Liver (tissue), 9 donors: Measurements from ENCODE around the gene HENMT1. TPM values are rescaled to one million over a fixed set of nuclear protein-coding genes. Genes with fewer than 3 reads are reported as not detected.

Experiments used
- DNase-seq: peaks from one replicate; pipeline ENCODE4 v3.0.0-alpha.2; 2017; ENCODE audit warnings: low spot score
- H3K27ac ChIP-seq, 2 donors: one replicate each; pipeline ENCODE4 v1.7.0; 2013; ENCODE audit warnings: inconsistent platforms in 2 of 2, low read length in 2 of 2, control low read depth in 1 of 2, low read depth in 1 of 2, mild to moderate bottlenecking in 1 of 2
- H3K27me3 ChIP-seq, 4 donors: one replicate each; pipeline versions ENCODE4 v1.6.1 to v1.7.0; 2013; ENCODE audit warnings: low read length in 3 of 4, inconsistent platforms in 1 of 4, mild to moderate bottlenecking in 1 of 4, moderate library complexity in 1 of 4; ENCODE audit not compliant: control insufficient read depth in 4 of 4, insufficient read depth in 4 of 4
- H3K36me3 ChIP-seq, 4 donors: one replicate each; pipeline versions ENCODE4 v1.6.1 to v1.7.0; 2013; ENCODE audit warnings: low read length in 3 of 4, mild to moderate bottlenecking in 3 of 4, low read depth in 1 of 4, moderate library complexity in 1 of 4; ENCODE audit not compliant: control insufficient read depth in 4 of 4, insufficient read depth in 3 of 4
- H3K4me1 ChIP-seq, 4 donors: one replicate each; pipeline versions ENCODE4 v1.6.1 to v1.7.0; 2013; ENCODE audit warnings: low read length in 3 of 4, mild to moderate bottlenecking in 3 of 4, moderate library complexity in 1 of 4; ENCODE audit not compliant: control insufficient read depth in 4 of 4, insufficient read depth in 4 of 4
- H3K4me3 ChIP-seq, 3 donors: one replicate each; pipeline versions ENCODE4 v1.6.1 to v1.7.0; 2013; ENCODE audit warnings: low read length in 3 of 3, control low read depth in 1 of 3, low read depth in 1 of 3, mild to moderate bottlenecking in 1 of 3
- H3K9ac ChIP-seq, 2 donors: one replicate each; pipeline ENCODE4 v1.7.0; 2013; ENCODE audit warnings: low read length in 2 of 2, mild to moderate bottlenecking in 2 of 2, moderate library complexity in 2 of 2, control low read depth in 1 of 2, low read depth in 1 of 2
- H3K9me3 ChIP-seq, 4 donors: one replicate each; pipeline versions ENCODE4 v1.6.1 to v1.7.0; 2013; ENCODE audit warnings: low read length in 3 of 4; ENCODE audit not compliant: control insufficient read depth in 4 of 4
- EGR1 ChIP-seq, 2 donors: IDR thresholded peaks; 2 replicates each; pipeline ENCODE4 v1.6.1; 2016 to 2018; ENCODE audit warnings: antibody characterized with exemption in 2 of 2, low read depth in 2 of 2
- FOXA1 ChIP-seq: IDR thresholded peaks from 2 replicates; pipeline ENCODE4 v1.6.1; 2016; ENCODE audit warnings: antibody characterized with exemption
- GABPA ChIP-seq, 2 donors: IDR thresholded peaks in 1 of 2; conservative IDR thresholded peaks in 1 of 2; 2 replicates each; pipeline ENCODE4 v1.6.1; 2016; ENCODE audit warnings: antibody characterized with exemption in 2 of 2, mild to moderate bottlenecking in 1 of 2, moderate library complexity in 1 of 2
- HNF4A ChIP-seq, 2 donors: conservative IDR thresholded peaks; 2 replicates each; pipeline ENCODE4 v1.6.1; 2016; ENCODE audit warnings: antibody characterized with exemption in 2 of 2, mild to moderate bottlenecking in 2 of 2
- HNF4G ChIP-seq: IDR thresholded peaks from 2 replicates; pipeline ENCODE4 v1.6.1; 2016; ENCODE audit warnings: antibody characterized with exemption
- JUND ChIP-seq, 2 donors: IDR thresholded peaks; 2 replicates each; pipeline ENCODE4 v1.6.1; 2016; ENCODE audit warnings: antibody characterized with exemption in 2 of 2
- NR2F2 ChIP-seq: IDR thresholded peaks from 2 replicates; pipeline ENCODE4 v1.6.1; 2016; ENCODE audit warnings: antibody characterized with exemption
- RAD21 ChIP-seq, 2 donors: IDR thresholded peaks; 2 replicates each; pipeline ENCODE4 v1.6.1; 2016; ENCODE audit warnings: antibody characterized with exemption in 2 of 2, mild to moderate bottlenecking in 2 of 2
- RXRA ChIP-seq, 2 donors: IDR thresholded peaks; 2 replicates each; pipeline ENCODE4 v1.6.1; 2017 to 2018; ENCODE audit warnings: antibody characterized with exemption in 2 of 2, mild to moderate bottlenecking in 1 of 2
- SP1 ChIP-seq: IDR thresholded peaks from 2 replicates; pipeline ENCODE4 v1.6.1; 2018; ENCODE audit warnings: antibody characterized with exemption, mild to moderate bottlenecking
- YY1 ChIP-seq: IDR thresholded peaks from 2 replicates; pipeline ENCODE4 v1.6.1; 2016; ENCODE audit warnings: antibody characterized with exemption, mild to moderate bottlenecking
- WGBS: extraction: QIAGEN DNeasy Blood & Tissue Kit; methylation state at CpG from one replicate; pipeline ENCODE4 v1.1.7; 2013; 5-methylcytosine and 5-hydroxymethylcytosine counted together
- polyA plus RNA-seq, 2 donors: library from polyadenylated mRNA; stranded (reverse) in 1 of 2; unstranded in 1 of 2; fragments of 200-250 nt in 1 of 2; fragments of >200 nt in 1 of 2; fragmentation: Nextera tagmentation in 1 of 2; extraction: Ambion mirVana in 1 of 2; gene quantifications; one replicate each; pipeline versions ENCODE4 v1.2.1 to v1.2.3, GENCODE V29; 2013 to 2015
- total RNA-seq, 2 donors: library from RNA; depleted of rRNA; stranded (reverse); fragments of >200 nt; gene quantifications; one replicate each; pipeline ENCODE4 v1.2.3, GENCODE V29; 2014
- TF ChIP-seq, protein P1 (sequence below): IDR thresholded peaks from 2 replicates; pipeline ENCODE4 v1.6.1; 2016; ENCODE audit warnings: antibody characterized with exemption
- TF ChIP-seq, protein P2 (sequence below): fragments of 150-350 bp; IDR thresholded peaks from 2 replicates; pipeline ENCODE4 v1.5.1; 2017; ENCODE audit warnings: improper control_type of control experiment, low read depth, low read length; ENCODE audit not compliant: missing input control
- TF ChIP-seq, protein P3 (sequence below): IDR thresholded peaks from 2 replicates; pipeline ENCODE4 v1.6.1; 2016; ENCODE audit warnings: antibody characterized with exemption
- TF ChIP-seq, protein P4 (sequence below): IDR thresholded peaks from 2 replicates; pipeline ENCODE4 v1.6.1; 2016; ENCODE audit warnings: antibody characterized with exemption
- TF ChIP-seq, protein P5 (sequence below): IDR thresholded peaks from 2 replicates; pipeline ENCODE4 v1.6.1; 2016; ENCODE audit warnings: antibody characterized with exemption, mild to moderate bottlenecking
- donor health status: healthy.
- donor health status: healthy.
- donor health status: healthy.
- donor health status: healthy.
- donor health status: healthy.

The HENMT1 gene
- total and polyA plus RNA-seq, 4 donors: 0.87 to 7.3 (median 1.1) TPM

DNA sequence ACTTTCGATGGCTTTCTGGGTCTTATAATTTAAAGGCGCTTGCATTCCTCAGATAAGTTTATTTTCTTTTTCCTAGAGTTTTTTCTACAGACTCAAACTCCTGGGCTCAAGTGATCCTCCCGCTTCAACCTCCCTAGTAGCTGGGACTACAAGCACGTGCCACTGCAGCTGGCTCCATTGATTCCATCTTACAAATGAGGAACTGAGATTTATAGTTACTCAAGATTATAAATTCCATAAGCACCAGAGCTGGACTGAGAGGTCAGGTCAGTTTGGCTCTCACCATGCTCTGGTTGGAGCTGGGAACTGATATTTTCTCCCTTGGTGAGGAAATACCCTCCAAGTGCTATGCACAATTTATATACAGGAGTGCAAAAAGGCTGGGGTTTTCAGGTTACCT is 17.8 kb upstream of the HENMT1 start:
- H3K27me3 ChIP-seq: peaks cover 0 to 3% (median 0%) of the 10 kb centered on the region in 4 donors
- WGBS: 92% methylated on average over 4 of the region's 4 CpGs
- no peak for DNase-seq
- TF ChIP-seq RAD21 (IDR thresholded peaks at IDR 0.05) (no peak), GABPA (IDR thresholded peaks at IDR 0.05 in 1 of 2, conservative IDR thresholded peaks at IDR 0.05 in 1 of 2) (no peak), EGR1 (IDR thresholded peaks at IDR 0.05; ENCODE audit: low read depth in 2 of 2) (no peak), RXRA (IDR thresholded peaks at IDR 0.05) (no peak), HNF4G (no peak)
- H3K4me1 ChIP-seq: no peaks in the 10 kb centered on the region
- H3K9ac ChIP-seq: no peak overlapping the region
- no peak overlapping the region for H3K27ac ChIP-seq
- no peak overlapping the region for H3K4me3 ChIP-seq
- H3K9me3 ChIP-seq: no peaks in the 10 kb centered on the region
- no peaks in the 10 kb centered on the region for H3K36me3 ChIP-seq

DNA sequence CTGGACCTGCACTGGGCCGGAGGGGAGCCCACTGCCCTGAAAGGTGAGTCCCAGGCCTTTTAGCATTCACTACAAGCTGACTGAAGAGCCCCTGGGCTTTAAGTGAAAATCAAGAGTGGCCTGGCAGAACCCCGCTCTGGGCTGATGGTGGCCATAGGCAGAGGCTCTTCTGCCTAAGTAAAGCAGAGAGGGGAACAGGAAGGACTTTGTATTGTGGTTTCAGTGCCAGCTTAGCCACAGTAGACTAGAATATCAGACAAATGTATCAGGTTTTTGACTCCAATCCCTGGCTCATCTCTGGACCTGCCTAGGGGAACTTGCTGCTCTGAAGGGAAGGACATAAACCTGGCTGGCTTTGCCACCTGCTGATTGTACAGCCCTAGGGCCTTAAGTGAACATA is 10.2 kb upstream of the HENMT1 start:
- Histone ChIP-seq H3K36me3 (no peaks in the 10 kb centered on the region), H3K9me3 (no peaks in the 10 kb centered on the region), H3K4me3 (no peak overlapping the region), H3K27me3 (no peaks in the 10 kb centered on the region), H3K9ac (no peak overlapping the region), H3K4me1 (no peaks in the 10 kb centered on the region), H3K27ac (no peak overlapping the region)
- 90% methylated on average over 2 of the region's 2 CpGs for WGBS
- no peak for DNase-seq
- TF ChIP-seq EGR1 (IDR thresholded peaks at IDR 0.05; ENCODE audit: low read depth in 2 of 2) (no peak), HNF4A (conservative IDR thresholded peaks at IDR 0.05) (no peak), YY1 (no peak), GABPA (IDR thresholded peaks at IDR 0.05 in 1 of 2, conservative IDR thresholded peaks at IDR 0.05 in 1 of 2) (no peak), FOXA1 (no peak), JUND (IDR thresholded peaks at IDR 0.05) (no peak), RXRA (IDR thresholded peaks at IDR 0.05) (no peak), HNF4G (no peak), SP1 (no peak)
- TF ChIP-seq, protein P1, sequence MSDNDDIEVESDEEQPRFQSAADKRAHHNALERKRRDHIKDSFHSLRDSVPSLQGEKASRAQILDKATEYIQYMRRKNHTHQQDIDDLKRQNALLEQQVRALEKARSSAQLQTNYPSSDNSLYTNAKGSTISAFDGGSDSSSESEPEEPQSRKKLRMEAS: no peak
- TF ChIP-seq, protein P2, sequence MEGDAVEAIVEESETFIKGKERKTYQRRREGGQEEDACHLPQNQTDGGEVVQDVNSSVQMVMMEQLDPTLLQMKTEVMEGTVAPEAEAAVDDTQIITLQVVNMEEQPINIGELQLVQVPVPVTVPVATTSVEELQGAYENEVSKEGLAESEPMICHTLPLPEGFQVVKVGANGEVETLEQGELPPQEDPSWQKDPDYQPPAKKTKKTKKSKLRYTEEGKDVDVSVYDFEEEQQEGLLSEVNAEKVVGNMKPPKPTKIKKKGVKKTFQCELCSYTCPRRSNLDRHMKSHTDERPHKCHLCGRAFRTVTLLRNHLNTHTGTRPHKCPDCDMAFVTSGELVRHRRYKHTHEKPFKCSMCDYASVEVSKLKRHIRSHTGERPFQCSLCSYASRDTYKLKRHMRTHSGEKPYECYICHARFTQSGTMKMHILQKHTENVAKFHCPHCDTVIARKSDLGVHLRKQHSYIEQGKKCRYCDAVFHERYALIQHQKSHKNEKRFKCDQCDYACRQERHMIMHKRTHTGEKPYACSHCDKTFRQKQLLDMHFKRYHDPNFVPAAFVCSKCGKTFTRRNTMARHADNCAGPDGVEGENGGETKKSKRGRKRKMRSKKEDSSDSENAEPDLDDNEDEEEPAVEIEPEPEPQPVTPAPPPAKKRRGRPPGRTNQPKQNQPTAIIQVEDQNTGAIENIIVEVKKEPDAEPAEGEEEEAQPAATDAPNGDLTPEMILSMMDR: no peak
- TF ChIP-seq, protein P3, sequence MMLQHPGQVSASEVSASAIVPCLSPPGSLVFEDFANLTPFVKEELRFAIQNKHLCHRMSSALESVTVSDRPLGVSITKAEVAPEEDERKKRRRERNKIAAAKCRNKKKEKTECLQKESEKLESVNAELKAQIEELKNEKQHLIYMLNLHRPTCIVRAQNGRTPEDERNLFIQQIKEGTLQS: no peak
- TF ChIP-seq, protein P4, sequence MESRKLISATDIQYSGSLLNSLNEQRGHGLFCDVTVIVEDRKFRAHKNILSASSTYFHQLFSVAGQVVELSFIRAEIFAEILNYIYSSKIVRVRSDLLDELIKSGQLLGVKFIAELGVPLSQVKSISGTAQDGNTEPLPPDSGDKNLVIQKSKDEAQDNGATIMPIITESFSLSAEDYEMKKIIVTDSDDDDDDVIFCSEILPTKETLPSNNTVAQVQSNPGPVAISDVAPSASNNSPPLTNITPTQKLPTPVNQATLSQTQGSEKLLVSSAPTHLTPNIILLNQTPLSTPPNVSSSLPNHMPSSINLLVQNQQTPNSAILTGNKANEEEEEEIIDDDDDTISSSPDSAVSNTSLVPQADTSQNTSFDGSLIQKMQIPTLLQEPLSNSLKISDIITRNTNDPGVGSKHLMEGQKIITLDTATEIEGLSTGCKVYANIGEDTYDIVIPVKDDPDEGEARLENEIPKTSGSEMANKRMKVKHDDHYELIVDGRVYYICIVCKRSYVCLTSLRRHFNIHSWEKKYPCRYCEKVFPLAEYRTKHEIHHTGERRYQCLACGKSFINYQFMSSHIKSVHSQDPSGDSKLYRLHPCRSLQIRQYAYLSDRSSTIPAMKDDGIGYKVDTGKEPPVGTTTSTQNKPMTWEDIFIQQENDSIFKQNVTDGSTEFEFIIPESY: no peak

DNA sequence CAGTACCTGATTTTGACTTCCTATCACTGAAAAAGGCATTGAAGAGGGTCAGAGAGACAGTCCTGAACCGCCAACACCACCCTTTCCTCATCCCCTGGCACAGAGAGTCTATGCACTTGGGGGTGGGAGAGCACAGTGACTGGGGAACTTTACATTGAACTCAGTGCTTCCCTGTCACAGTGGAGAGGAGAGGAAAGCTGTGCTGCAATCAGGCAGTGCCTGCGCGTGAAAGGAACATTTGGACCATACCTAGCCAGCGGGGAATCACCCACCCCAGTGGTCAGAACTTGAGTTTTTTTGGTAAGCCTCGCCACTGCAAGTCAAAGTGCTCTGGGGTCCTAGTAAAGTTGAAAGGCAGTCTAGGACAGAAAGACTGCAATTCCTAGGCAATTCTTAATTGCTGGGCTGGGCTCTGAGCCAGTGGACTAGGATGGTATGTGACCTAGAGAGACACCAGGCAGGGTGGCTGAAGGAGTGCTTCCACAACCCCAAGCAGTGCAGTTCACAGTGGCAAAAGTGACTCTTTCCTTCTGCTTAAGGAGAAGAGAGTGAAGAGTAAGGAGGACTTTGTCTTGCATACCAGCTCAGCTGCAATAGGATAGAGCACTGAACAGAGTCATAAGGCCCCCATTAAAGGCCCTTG is 9.4 kb upstream of the HENMT1 start:
- Histone ChIP-seq H3K27ac (no peak overlapping the region), H3K4me1 (no peaks in the 10 kb centered on the region), H3K27me3 (no peaks in the 10 kb centered on the region), H3K9me3 (no peaks in the 10 kb centered on the region), H3K4me3 (no peak overlapping the region), H3K9ac (no peak overlapping the region), H3K36me3 (no peaks in the 10 kb centered on the region)
- 88% methylated on average over 5 of the region's 5 CpGs for WGBS
- DNase-seq: no peak
- TF ChIP-seq HNF4A (conservative IDR thresholded peaks at IDR 0.05) (no peak), FOXA1 (no peak), RXRA (IDR thresholded peaks at IDR 0.05) (no peak), GABPA (IDR thresholded peaks at IDR 0.05 in 1 of 2, conservative IDR thresholded peaks at IDR 0.05 in 1 of 2) (no peak), NR2F2 (no peak), RAD21 (IDR thresholded peaks at IDR 0.05) (no peak)
- TF ChIP-seq, protein P1: no peak
- TF ChIP-seq, protein P5, sequence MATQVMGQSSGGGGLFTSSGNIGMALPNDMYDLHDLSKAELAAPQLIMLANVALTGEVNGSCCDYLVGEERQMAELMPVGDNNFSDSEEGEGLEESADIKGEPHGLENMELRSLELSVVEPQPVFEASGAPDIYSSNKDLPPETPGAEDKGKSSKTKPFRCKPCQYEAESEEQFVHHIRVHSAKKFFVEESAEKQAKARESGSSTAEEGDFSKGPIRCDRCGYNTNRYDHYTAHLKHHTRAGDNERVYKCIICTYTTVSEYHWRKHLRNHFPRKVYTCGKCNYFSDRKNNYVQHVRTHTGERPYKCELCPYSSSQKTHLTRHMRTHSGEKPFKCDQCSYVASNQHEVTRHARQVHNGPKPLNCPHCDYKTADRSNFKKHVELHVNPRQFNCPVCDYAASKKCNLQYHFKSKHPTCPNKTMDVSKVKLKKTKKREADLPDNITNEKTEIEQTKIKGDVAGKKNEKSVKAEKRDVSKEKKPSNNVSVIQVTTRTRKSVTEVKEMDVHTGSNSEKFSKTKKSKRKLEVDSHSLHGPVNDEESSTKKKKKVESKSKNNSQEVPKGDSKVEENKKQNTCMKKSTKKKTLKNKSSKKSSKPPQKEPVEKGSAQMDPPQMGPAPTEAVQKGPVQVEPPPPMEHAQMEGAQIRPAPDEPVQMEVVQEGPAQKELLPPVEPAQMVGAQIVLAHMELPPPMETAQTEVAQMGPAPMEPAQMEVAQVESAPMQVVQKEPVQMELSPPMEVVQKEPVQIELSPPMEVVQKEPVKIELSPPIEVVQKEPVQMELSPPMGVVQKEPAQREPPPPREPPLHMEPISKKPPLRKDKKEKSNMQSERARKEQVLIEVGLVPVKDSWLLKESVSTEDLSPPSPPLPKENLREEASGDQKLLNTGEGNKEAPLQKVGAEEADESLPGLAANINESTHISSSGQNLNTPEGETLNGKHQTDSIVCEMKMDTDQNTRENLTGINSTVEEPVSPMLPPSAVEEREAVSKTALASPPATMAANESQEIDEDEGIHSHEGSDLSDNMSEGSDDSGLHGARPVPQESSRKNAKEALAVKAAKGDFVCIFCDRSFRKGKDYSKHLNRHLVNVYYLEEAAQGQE: no peak
- TF ChIP-seq, protein P3: no peak
